AG10803 (cell line): ENCODE data around the gene ARHGAP18.
A peak's percentile ranks its signal among the peaks of the same experiment; 100 is the strongest.

Experiments
- DNase-seq: peaks from one replicate; pipeline ENCODE4 v3.0.0; 2010; ENCODE audit warnings: low read depth
- H3K4me3 ChIP-seq: 2 replicates; pipeline ENCODE4 v1.5.1; 2011; ENCODE audit warnings: mild to moderate bottlenecking, low read length, control low read depth
- CTCF ChIP-seq: conservative IDR thresholded peaks from 2 replicates; pipeline ENCODE4 v1.5.1; 2011; ENCODE audit warnings: mild to moderate bottlenecking, low read length, control low read depth, inconsistent platforms

Gene ARHGAP18

GRCh38 chr6:129632172-129632613, 77.8 kb downstream of the ARHGAP18 start:
- no peak for DNase-seq
- TF ChIP-seq CTCF, result no peak
- H3K4me3 ChIP-seq, result no peak overlapping the region

GRCh38 chr6:129631070-129631469, 78.9 kb downstream of the ARHGAP18 start:
- no peak overlapping the region for H3K4me3 ChIP-seq
- no peak for DNase-seq
- TF ChIP-seq CTCF, result no peak

- TF ChIP-seq CTCF, result no peak
- no peak overlapping the region for H3K4me3 ChIP-seq
- DNase-seq, result no peak
Observed at GRCh38 chr6:129630596-129630995, 79.4 kb downstream of the ARHGAP18 start.

GRCh38 chr6:129628101-129628815, 81.7 kb downstream of the ARHGAP18 start:
- H3K4me3 ChIP-seq, result no peak overlapping the region
- DNase-seq, result no peak
- no peak for TF ChIP-seq CTCF

- no peak for DNase-seq
- H3K4me3 ChIP-seq, result no peak overlapping the region
- TF ChIP-seq CTCF, result no peak
Observed at GRCh38 chr6:129624488-129624887, 85.5 kb downstream of the ARHGAP18 start.

GRCh38 chr6:129623008-129623732, 86.8 kb downstream of the ARHGAP18 start:
- DNase-seq, result no peak
- H3K4me3 ChIP-seq, result no peak overlapping the region
- no peak for TF ChIP-seq CTCF

GRCh38 chr6:129621252-129621651, 88.7 kb downstream of the ARHGAP18 start:
- H3K4me3 ChIP-seq, result no peak overlapping the region
- no peak for DNase-seq
- TF ChIP-seq CTCF, result peak; percentile 18; the same call in 1 of the 2 replicates
